Astrocyte (in vitro differentiated cells and primary cell): ENCODE data around the gene PRKG1. TPM values are rescaled to one million over a fixed set of nuclear protein-coding genes. Genes with fewer than 3 reads are reported as not detected.

Experiments used
- DNase-seq: peaks from one replicate; pipeline ENCODE4 v3.0.0-alpha.2; 2010; ENCODE audit warnings: low read depth
- FAIRE-seq: peaks from 2 replicates; lab custom pipeline; 2011; peaks lifted over from hg19 to GRCh38; lab: Jason Lieb, UNC
- H2AFZ ChIP-seq: 2 replicates; pipeline ENCODE4 v1.6.0; 2012; ENCODE audit warnings: low read depth, low read length, inconsistent platforms
- H3K27ac ChIP-seq: 2 replicates; pipeline ENCODE4 v1.5.1; 2011; ENCODE audit warnings: low read depth, low read length, inconsistent platforms
- H3K27me3 ChIP-seq: 2 replicates; pipeline ENCODE4 v1.6.0; 2011; ENCODE audit warnings: low read length, inconsistent platforms; ENCODE audit not compliant: insufficient read depth
- H3K36me3 ChIP-seq: 2 replicates; pipeline ENCODE4 v1.5.1; 2011; ENCODE audit warnings: low read length, inconsistent platforms; ENCODE audit not compliant: insufficient read depth
- H3K4me1 ChIP-seq: 2 replicates; pipeline ENCODE4 v1.5.1; 2011; ENCODE audit warnings: low read length, inconsistent platforms; ENCODE audit not compliant: insufficient read depth
- H3K4me2 ChIP-seq: 2 replicates; pipeline ENCODE4 v1.6.0; 2012; ENCODE audit warnings: low read length, inconsistent platforms
- H3K4me3 ChIP-seq: 2 replicates; pipeline ENCODE4 v1.5.1; 2011; ENCODE audit warnings: low read depth, mild to moderate bottlenecking, low read length, inconsistent platforms; ENCODE audit not compliant: insufficient read depth
- H3K79me2 ChIP-seq: 2 replicates; pipeline ENCODE4 v1.6.0; 2012; ENCODE audit warnings: mild to moderate bottlenecking, low read length, inconsistent platforms; ENCODE audit not compliant: insufficient read depth
- H3K9ac ChIP-seq: 2 replicates; pipeline ENCODE4 v1.6.0; 2012; ENCODE audit warnings: mild to moderate bottlenecking, low read length, inconsistent platforms
- H3K9me3 ChIP-seq: 2 replicates; pipeline ENCODE4 v1.5.1; 2012; ENCODE audit warnings: low read depth, mild to moderate bottlenecking, low read length, inconsistent platforms; ENCODE audit not compliant: insufficient read depth
- H4K20me1 ChIP-seq: 2 replicates; pipeline ENCODE4 v1.6.0; 2012; ENCODE audit warnings: low read length, inconsistent platforms; ENCODE audit not compliant: insufficient read depth
- H3K27ac Mint-ChIP-seq: one replicate; pipeline ENCODE4 v1.8.0; 2021; ENCODE audit warnings: mild to moderate bottlenecking, mixed read lengths; ENCODE audit not compliant: unreplicated experiment
- H3K27me3 Mint-ChIP-seq: one replicate; pipeline ENCODE4 v1.8.0; 2021; ENCODE audit warnings: low read depth, mixed read lengths; ENCODE audit not compliant: unreplicated experiment
- H3K36me3 Mint-ChIP-seq: one replicate; pipeline ENCODE4 v1.8.0; 2021; ENCODE audit warnings: low read depth, mixed read lengths; ENCODE audit not compliant: unreplicated experiment
- H3K4me1 Mint-ChIP-seq: one replicate; pipeline ENCODE4 v1.8.0; 2021; ENCODE audit warnings: low read depth, mixed read lengths; ENCODE audit not compliant: unreplicated experiment
- H3K4me3 Mint-ChIP-seq: one replicate; pipeline ENCODE4 v1.8.0; 2021; ENCODE audit warnings: mild to moderate bottlenecking, moderate library complexity, mixed read lengths; ENCODE audit not compliant: unreplicated experiment
- H3K9me3 Mint-ChIP-seq: one replicate; pipeline ENCODE4 v1.8.0; 2021; ENCODE audit warnings: mild to moderate bottlenecking, mixed read lengths; ENCODE audit not compliant: unreplicated experiment
- CTCF ChIP-seq: IDR thresholded peaks from 2 replicates; pipeline ENCODE4 v1.5.1; 2011; ENCODE audit warnings: low read depth, mild to moderate bottlenecking, inconsistent platforms, low read length, moderate library complexity; ENCODE audit not compliant: insufficient read depth
- EZH2 ChIP-seq: IDR thresholded peaks from 2 replicates; pipeline ENCODE4 v1.6.1; 2012; ENCODE audit warnings: mild to moderate bottlenecking, low read length, inconsistent platforms; ENCODE audit not compliant: insufficient read depth
- total RNA-seq: library from RNA; stranded (reverse); gene quantifications from 2 replicates; pipeline ENCODE4 v1.2.1, GENCODE V29; 2021

Gene PRKG1
- total RNA-seq, 1 donor from 2014 or later = 3.1 TPM

DNA sequence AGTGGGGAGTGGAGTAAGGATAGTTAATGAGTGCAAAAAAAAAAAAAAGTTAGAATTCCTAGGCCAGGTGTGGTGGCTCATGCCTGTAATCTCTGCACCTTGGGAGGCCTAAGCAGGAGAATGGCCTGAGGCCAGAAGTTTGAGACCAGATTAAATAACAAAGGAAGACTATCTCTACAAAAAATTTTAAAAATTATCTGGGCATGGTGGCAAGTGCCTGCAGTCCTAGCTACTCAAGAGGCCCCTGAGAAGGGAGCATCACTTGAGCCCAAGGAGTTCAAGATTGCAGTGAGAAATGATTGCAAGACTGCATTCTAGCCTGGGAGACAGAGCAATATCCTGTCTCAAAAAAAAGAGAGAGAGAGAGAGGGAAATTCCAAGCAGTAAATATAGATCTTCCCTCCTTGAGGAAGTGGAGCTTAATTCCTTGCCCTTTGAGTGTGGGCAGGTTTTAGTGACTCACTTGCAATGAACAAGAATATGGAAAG, 644.6 kb downstream of the PRKG1 start:
- Mint-ChIP-seq H3K27ac (peak overlapping the region; percentile 91), H3K9me3 (no peaks in the 10 kb centered on the region), H3K27me3 (no peaks in the 10 kb centered on the region), H3K4me3 (no peak overlapping the region), H3K36me3 (no peaks in the 10 kb centered on the region), H3K4me1 (peaks cover 46% of the 10 kb centered on the region)
- peak; percentile 47 for DNase-seq
- Histone ChIP-seq H3K4me1 (no peaks in the 10 kb centered on the region), H3K9me3 (no peaks in the 10 kb centered on the region), H2AFZ (no peak overlapping the region), H3K36me3 (no peaks in the 10 kb centered on the region), H3K4me3 (no peak overlapping the region), H3K27ac (no peak overlapping the region), H3K4me2 (no peak overlapping the region), H3K27me3 (no peaks in the 10 kb centered on the region), H3K79me2 (no peaks in the 10 kb centered on the region), H4K20me1 (no peaks in the 10 kb centered on the region), H3K9ac (no peak overlapping the region)
- FAIRE-seq = peak; percentile 67
- no peak for TF ChIP-seq CTCF
- TF ChIP-seq EZH2 = no peak

- FAIRE-seq = no peak
Measured at GRCh38 chr10:51724038-51724437, 649.8 kb downstream of the PRKG1 start.

More at GRCh38 chr10:51724038-51724437, 649.8 kb downstream of the PRKG1 start:
- H3K27ac ChIP-seq = no peak overlapping the region
- H3K4me3 ChIP-seq = no peak overlapping the region
- H3K4me1 ChIP-seq = no peaks in the 10 kb centered on the region
- H3K36me3 ChIP-seq = no peaks in the 10 kb centered on the region
- no peak overlapping the region for H2AFZ ChIP-seq
- H3K79me2 ChIP-seq = no peaks in the 10 kb centered on the region
- H4K20me1 ChIP-seq = no peaks in the 10 kb centered on the region
- no peak overlapping the region for H3K9ac ChIP-seq
- no peaks in the 10 kb centered on the region for H3K27me3 ChIP-seq
- Mint-ChIP-seq H3K27me3 (no peaks in the 10 kb centered on the region), H3K4me1 (peaks cover 20% of the 10 kb centered on the region), H3K36me3 (no peaks in the 10 kb centered on the region), H3K27ac (no peak overlapping the region), H3K4me3 (no peak overlapping the region), H3K9me3 (no peaks in the 10 kb centered on the region)
- H3K9me3 ChIP-seq = no peaks in the 10 kb centered on the region
- no peak for TF ChIP-seq CTCF
- DNase-seq = no peak
- no peak overlapping the region for H3K4me2 ChIP-seq
